ENCODE measurements around the gene DDX27.

The DDX27 gene

DNA sequence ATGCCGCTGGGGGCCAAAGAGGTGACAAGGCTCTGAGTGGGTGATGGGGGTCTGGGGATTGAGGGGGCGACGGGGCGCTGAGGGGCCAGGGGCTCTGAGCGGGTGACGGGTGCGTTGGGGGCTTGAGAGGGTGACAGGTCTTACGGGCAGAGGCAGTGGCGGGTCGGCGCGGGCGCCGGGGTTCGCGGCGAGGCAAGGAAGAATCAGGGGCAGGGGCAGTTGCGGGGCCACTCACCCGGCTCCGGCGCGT lies 58.5 kb downstream of the DDX27 start:
- Histone ChIP-seq H3F3A (ENCODE audit: control insufficient read depth, insufficient read depth) (peaks cover 53% of the 10 kb centered on the region), H3K36me3 (ENCODE audit: control insufficient read depth, low read length) (peaks cover 71% of the 10 kb centered on the region), H3K4me1 (ENCODE audit: control insufficient read depth, low read length) (peaks cover 52% of the 10 kb centered on the region), H3K27me3 (ENCODE audit: control insufficient read depth, low read length) (no peaks in the 10 kb centered on the region), H3K4me2 (ENCODE audit: low read length) (peak overlapping the region; percentile 96), H3K9me2 (replicated peaks; ENCODE audit: control insufficient read depth, low read length) (no peaks in the 10 kb centered on the region), H3K79me2 (ENCODE audit: control insufficient read depth, low read length) (peaks cover 79% of the 10 kb centered on the region), H3K27ac (ENCODE audit: low read depth, low read length) (peak overlapping the region; percentile 87), H3K4me3 (ENCODE audit: low read length) (peak overlapping the region; percentile 94), H4K20me1 (ENCODE audit: control insufficient read depth, insufficient read depth, low read depth, low read length) (peaks cover 36% of the 10 kb centered on the region), H3K9me3 (ENCODE audit: control insufficient read depth, insufficient read depth, low read length) (peaks cover 3% of the 10 kb centered on the region; the same call in 1 of the 2 replicates)
- TF ChIP-seq, protein P1, sequence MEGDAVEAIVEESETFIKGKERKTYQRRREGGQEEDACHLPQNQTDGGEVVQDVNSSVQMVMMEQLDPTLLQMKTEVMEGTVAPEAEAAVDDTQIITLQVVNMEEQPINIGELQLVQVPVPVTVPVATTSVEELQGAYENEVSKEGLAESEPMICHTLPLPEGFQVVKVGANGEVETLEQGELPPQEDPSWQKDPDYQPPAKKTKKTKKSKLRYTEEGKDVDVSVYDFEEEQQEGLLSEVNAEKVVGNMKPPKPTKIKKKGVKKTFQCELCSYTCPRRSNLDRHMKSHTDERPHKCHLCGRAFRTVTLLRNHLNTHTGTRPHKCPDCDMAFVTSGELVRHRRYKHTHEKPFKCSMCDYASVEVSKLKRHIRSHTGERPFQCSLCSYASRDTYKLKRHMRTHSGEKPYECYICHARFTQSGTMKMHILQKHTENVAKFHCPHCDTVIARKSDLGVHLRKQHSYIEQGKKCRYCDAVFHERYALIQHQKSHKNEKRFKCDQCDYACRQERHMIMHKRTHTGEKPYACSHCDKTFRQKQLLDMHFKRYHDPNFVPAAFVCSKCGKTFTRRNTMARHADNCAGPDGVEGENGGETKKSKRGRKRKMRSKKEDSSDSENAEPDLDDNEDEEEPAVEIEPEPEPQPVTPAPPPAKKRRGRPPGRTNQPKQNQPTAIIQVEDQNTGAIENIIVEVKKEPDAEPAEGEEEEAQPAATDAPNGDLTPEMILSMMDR (IDR thresholded peaks at IDR 0.05; ENCODE audit: low read depth, low read length, poor library complexity, severe bottlenecking), result no peak
- TF ChIP-seq EZH2phosphoT487 (IDR thresholded peaks at IDR 0.05; ENCODE audit: borderline replicate concordance, low read length), result no peak

DNA sequence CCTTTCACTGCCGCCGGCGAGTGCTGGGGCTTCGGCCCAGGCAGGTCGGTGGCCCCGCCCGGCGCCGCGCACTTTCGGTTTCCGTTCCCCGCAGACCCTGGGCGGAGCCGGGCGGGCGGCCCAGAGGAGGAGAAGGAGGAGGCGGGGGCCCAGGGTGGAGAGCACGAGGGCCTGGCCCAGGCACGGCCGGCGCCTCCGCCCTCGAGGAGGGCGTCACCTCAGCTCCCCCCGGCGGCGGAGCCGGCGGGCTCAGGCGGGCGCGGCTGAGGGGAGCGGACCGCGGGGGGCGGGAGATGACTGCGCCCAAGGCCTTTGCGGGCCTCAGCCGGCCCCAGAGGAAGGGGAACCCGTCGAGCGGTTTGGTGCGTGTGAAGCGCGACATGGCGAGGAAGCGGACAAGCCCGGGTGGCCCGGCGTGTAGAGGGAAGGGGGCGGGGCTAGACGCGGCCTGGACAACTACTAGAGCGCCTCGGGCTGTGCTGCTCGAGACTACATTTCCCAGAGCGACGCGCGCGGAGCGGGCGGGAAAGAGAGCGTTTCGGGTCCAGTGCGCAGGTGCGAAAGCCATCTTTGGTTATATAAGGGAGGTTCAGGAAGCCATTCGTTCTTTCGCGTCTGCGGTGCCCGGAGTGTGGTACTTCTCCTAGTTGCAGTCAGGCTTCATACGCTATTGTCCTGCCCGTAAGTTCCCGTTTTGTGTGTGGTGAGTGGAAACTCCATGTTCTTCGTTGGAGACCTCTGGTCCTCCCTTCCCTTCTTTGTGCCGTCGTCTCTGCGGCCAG lies 59.0 kb downstream of the DDX27 start, which contains the start of gene ZNFX1:
TSS of gene ZNFX1 (minus strand) at position 22 of the 782 bp plus-strand sequence. CDS start 2,218 bp downstream, outside the sequence.
- Histone ChIP-seq H3K36me3 (ENCODE audit: control insufficient read depth, low read length) (peaks cover 73% of the 10 kb centered on the region), H3K4me1 (ENCODE audit: control insufficient read depth, low read length) (peaks cover 56% of the 10 kb centered on the region), H3F3A (ENCODE audit: control insufficient read depth, insufficient read depth) (peaks cover 58% of the 10 kb centered on the region), H3K79me2 (ENCODE audit: control insufficient read depth, low read length) (peaks cover 82% of the 10 kb centered on the region), H3K27me3 (ENCODE audit: control insufficient read depth, low read length) (no peaks in the 10 kb centered on the region), H3K9me3 (ENCODE audit: control insufficient read depth, insufficient read depth, low read length) (peaks cover 3% of the 10 kb centered on the region; the same call in 1 of the 2 replicates), H3K4me3 (ENCODE audit: low read length) (peak within 1 kb of the TSS; percentile 94), H3K4me2 (ENCODE audit: low read length) (peak within 1 kb of the TSS; percentile 96), H3K27ac (ENCODE audit: low read depth, low read length) (peak within 1 kb of the TSS; percentile 87), H4K20me1 (ENCODE audit: control insufficient read depth, insufficient read depth, low read depth, low read length) (peaks cover 41% of the 10 kb centered on the region), H3K9me2 (replicated peaks; ENCODE audit: control insufficient read depth, low read length) (no peaks in the 10 kb centered on the region)
- no peak for TF ChIP-seq EZH2phosphoT487 (IDR thresholded peaks at IDR 0.05; ENCODE audit: borderline replicate concordance, low read length)
- TF ChIP-seq, protein P1 (IDR thresholded peaks at IDR 0.05; ENCODE audit: low read depth, low read length, poor library complexity, severe bottlenecking), result peak; percentile 27

DNA sequence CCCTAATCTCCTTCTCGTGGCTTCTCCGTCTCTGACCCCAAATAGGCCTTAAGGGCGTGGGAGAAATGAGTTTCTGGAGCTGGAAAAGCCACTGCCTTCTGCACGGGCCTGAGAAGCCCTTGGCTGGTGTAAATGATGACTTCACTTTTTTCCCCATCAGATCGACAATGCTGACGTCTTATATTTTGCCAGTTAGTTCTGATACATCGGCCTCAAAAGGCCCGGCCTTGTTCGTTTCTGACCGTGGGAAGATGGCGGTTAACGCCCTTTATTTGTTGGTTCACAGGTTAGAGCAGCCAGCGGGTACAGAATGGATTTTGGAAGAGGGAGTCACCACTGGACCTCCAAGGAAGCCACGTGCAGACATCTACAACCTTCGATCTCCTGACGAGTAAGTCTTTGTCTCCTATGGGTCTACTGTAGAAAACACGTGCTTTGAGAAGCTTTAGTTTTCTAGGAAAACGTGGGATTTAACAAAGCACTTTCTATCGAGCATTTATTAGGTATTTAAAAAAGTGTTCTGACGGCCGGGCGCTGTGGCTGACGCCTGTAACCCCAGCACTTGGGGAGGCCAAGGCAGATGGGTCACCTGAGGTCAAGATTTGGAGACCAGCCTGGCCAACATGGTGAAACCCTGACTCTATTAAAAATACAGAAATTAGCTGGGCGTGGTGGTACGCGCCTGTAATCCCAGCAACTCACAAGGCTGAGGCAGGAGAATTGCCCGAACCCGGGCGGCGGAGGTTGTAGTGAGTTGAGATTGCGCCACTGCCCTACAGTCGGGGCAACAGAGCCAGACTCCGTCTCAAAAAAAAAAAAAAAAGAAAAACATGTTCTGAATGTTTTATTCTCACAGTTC lies 59.8 kb downstream of the DDX27 start:
- H3K4me1 ChIP-seq (ENCODE audit: control insufficient read depth, low read length), result peaks cover 60% of the 10 kb centered on the region
- peak overlapping the region; percentile 94 for H3K4me3 ChIP-seq (ENCODE audit: low read length)
- H3K36me3 ChIP-seq (ENCODE audit: control insufficient read depth, low read length), result peaks cover 73% of the 10 kb centered on the region
- peak overlapping the region; percentile 87 for H3K27ac ChIP-seq (ENCODE audit: low read depth, low read length)
- H3F3A ChIP-seq (ENCODE audit: control insufficient read depth, insufficient read depth), result peaks cover 66% of the 10 kb centered on the region
- H3K27me3 ChIP-seq (ENCODE audit: control insufficient read depth, low read length), result no peaks in the 10 kb centered on the region
- H3K9me3 ChIP-seq (ENCODE audit: control insufficient read depth, insufficient read depth, low read length), result peaks cover 3% of the 10 kb centered on the region; the same call in 1 of the 2 replicates
- H3K79me2 ChIP-seq (ENCODE audit: control insufficient read depth, low read length), result peaks cover 86% of the 10 kb centered on the region
- no peak for TF ChIP-seq EZH2phosphoT487 (IDR thresholded peaks at IDR 0.05; ENCODE audit: borderline replicate concordance, low read length)
- TF ChIP-seq, protein P1 (IDR thresholded peaks at IDR 0.05; ENCODE audit: low read depth, low read length, poor library complexity, severe bottlenecking), result no peak
- peaks cover 50% of the 10 kb centered on the region for H4K20me1 ChIP-seq (ENCODE audit: control insufficient read depth, insufficient read depth, low read depth, low read length)
- no peaks in the 10 kb centered on the region for H3K9me2 ChIP-seq (replicated peaks; ENCODE audit: control insufficient read depth, low read length)
- H3K4me2 ChIP-seq (ENCODE audit: low read length), result peak overlapping the region; percentile 96

All from DOHH2 (cell line).